HCT116 (cell line): Measurements from ENCODE around the gene NAPSA. TPM values are rescaled to one million over a fixed set of nuclear protein-coding genes. Genes with fewer than 3 reads are reported as not detected.
A peak's percentile ranks its signal among the peaks of the same experiment; 100 is the strongest.

Experiments
- ATAC-seq: fragments of 200-7000 bp; cut with Tn5 transposase; 2 replicates; pipeline ENCODE4 v1.9.1; 2020; ENCODE audit warnings: mild to moderate bottlenecking, moderate library complexity
- BruUV-seq: library from RNA; stranded (reverse); fragments of 400-500 nt; replicated peaks from 2 replicates; lab custom pipeline; 2021; lab: Mats Ljungman, UMichigan
- CTCF ChIA-PET: fragments of 300-600 bp; sonication (Branson Sonifier 250); formaldehyde crosslinking; loops from one replicate; lab custom pipeline; 2021; ENCODE audit warnings: antibody characterized with exemption; lab: Charles Lee
- POLR2A ChIA-PET: fragments of 300-600, 350-600 bp; sonication (Branson Sonifier 250); formaldehyde crosslinking; loops from one replicate; lab custom pipeline; 2021; ENCODE audit warnings: antibody characterized with exemption; lab: Charles Lee
- RAD21 ChIA-PET, 2 experiments: fragments of 300-600 bp; sonication (Branson Sonifier 250); formaldehyde crosslinking; loops; one replicate each; lab custom pipeline; 2023; ENCODE audit warnings: low total read pairs in 2 of 2; ENCODE audit not compliant: uncharacterized antibody in 2 of 2, unreplicated experiment in 2 of 2, low non-redundant PET in 1 of 2; lab: Charles Lee
- DNase-seq: peaks from one replicate; pipeline ENCODE4 v3.0.0-alpha.2; 2010; ENCODE audit warnings: low read depth, low spot score
- H2AFZ ChIP-seq: fragments of 200-600 bp; shearing (Covaris generic), sonication (generic); 2 replicates; pipeline ENCODE4 v1.6.1; 2017; ENCODE audit warnings: low read depth, mixed run types, mixed read lengths, antibody characterized with exemption, low read length; ENCODE audit not compliant: poor library complexity, severe bottlenecking
- H3K27ac ChIP-seq: 2 replicates; pipeline ENCODE4 v1.5.1; 2012; ENCODE audit warnings: low read depth, low read length
- H3K27me3 ChIP-seq: fragments of 200-600 bp; sonication (generic); 2 replicates; pipeline ENCODE4 v1.6.1; 2016; ENCODE audit warnings: mixed run types, low read length, mixed read lengths; ENCODE audit not compliant: insufficient read depth
- H3K36me3 ChIP-seq, 2 experiments: fragments of 200-500 bp in 1 of 2; fragments of 200-600 bp in 1 of 2; sonication (Bioruptor generic) in 1 of 2; sonication (generic) in 1 of 2; 2 replicates each; pipeline versions ENCODE4 v1.5.1 to v1.6.1; 2014 to 2016; ENCODE audit warnings: low read length in 2 of 2, inconsistent platforms in 1 of 2, mixed read lengths in 1 of 2, mixed run types in 1 of 2; ENCODE audit not compliant: insufficient read depth in 2 of 2, control insufficient read depth in 1 of 2
- H3K4me1 ChIP-seq, 2 experiments: fragments of 200-600 bp in 1 of 2; sonication (generic) in 1 of 2; 2 replicates each; pipeline versions ENCODE4 v1.5.1 to v1.6.1; 2012 to 2017; ENCODE audit warnings: low read length in 2 of 2, inconsistent platforms in 1 of 2, mild to moderate bottlenecking in 1 of 2, mixed read lengths in 1 of 2, mixed run types in 1 of 2, moderate library complexity in 1 of 2; ENCODE audit not compliant: insufficient read depth in 2 of 2, control insufficient read depth in 1 of 2
- H3K4me2 ChIP-seq: fragments of 200-600 bp; sonication (generic); 2 replicates; pipeline ENCODE4 v1.6.1; 2017; ENCODE audit warnings: mixed run types, low read length, mixed read lengths
- H3K4me3 ChIP-seq, 2 experiments: fragments of 200-600 bp in 1 of 2; sonication (generic) in 1 of 2; replicated peaks in 1 of 2; 2 replicates each; pipeline ENCODE4 v1.5.1; 2011 to 2016; ENCODE audit warnings: low read length in 2 of 2, control low read depth in 1 of 2, low read depth in 1 of 2, mild to moderate bottlenecking in 1 of 2, mixed read lengths in 1 of 2, mixed run types in 1 of 2
- H3K79me2 ChIP-seq: fragments of 200-600 bp; sonication (generic); 2 replicates; pipeline ENCODE4 v1.6.1; 2017; ENCODE audit warnings: mild to moderate bottlenecking, mixed run types, low read length, moderate library complexity, mixed read lengths; ENCODE audit not compliant: insufficient read depth
- H3K9ac ChIP-seq: fragments of 200-600 bp; sonication (generic); 2 replicates; pipeline ENCODE4 v1.6.1; 2016; ENCODE audit warnings: low read length, mixed read lengths
- H3K9me2 ChIP-seq: fragments of 200-600 bp; sonication (generic), shearing (Covaris generic); 2 replicates; pipeline ENCODE4 v1.6.1; 2017; ENCODE audit warnings: mixed run types, mild to moderate bottlenecking, moderate library complexity; ENCODE audit not compliant: insufficient read depth
- H3K9me3 ChIP-seq, 2 experiments: fragments of 200-500 bp in 1 of 2; fragments of 200-600 bp in 1 of 2; sonication (Bioruptor generic) in 1 of 2; sonication (generic) in 1 of 2; 2 replicates each; pipeline ENCODE4 v1.6.1; 2014 to 2017; ENCODE audit warnings: low read length in 2 of 2, mixed read lengths in 2 of 2, inconsistent platforms in 1 of 2, low read depth in 1 of 2, mild to moderate bottlenecking in 1 of 2, mixed run types in 1 of 2, moderate library complexity in 1 of 2; ENCODE audit not compliant: control insufficient read depth in 1 of 2, insufficient read depth in 1 of 2
- H4K20me1 ChIP-seq: fragments of 200-600 bp; sonication (generic), shearing (Covaris generic); 2 replicates; pipeline ENCODE4 v1.6.1; 2017; ENCODE audit warnings: mixed run types, mild to moderate bottlenecking, moderate library complexity; ENCODE audit not compliant: insufficient read depth
- ATF3 ChIP-seq: IDR thresholded peaks from 2 replicates; pipeline ENCODE4 v1.6.1; 2012
- CBX3 ChIP-seq: IDR thresholded peaks from 2 replicates; pipeline ENCODE4 v1.6.1; 2012; ENCODE audit warnings: low read depth
- CEBPB ChIP-seq: IDR thresholded peaks from 2 replicates; pipeline ENCODE4 v1.6.1; 2012; ENCODE audit warnings: low read depth
- CTCF ChIP-seq, 3 experiments: fragments of 200-600 bp in 1 of 3; sonication (generic) in 1 of 3; IDR thresholded peaks in 2 of 3; conservative IDR thresholded peaks in 1 of 3; 2 replicates each; pipeline ENCODE4 v1.5.1; 2012 to 2017; ENCODE audit warnings: low read depth in 2 of 3, low read length in 2 of 3, antibody characterized with exemption in 1 of 3, borderline replicate concordance in 1 of 3, control low read depth in 1 of 3, mild to moderate bottlenecking in 1 of 3, mixed read lengths in 1 of 3, mixed run types in 1 of 3, moderate library complexity in 1 of 3; ENCODE audit not compliant: insufficient read depth in 1 of 3
- EGR1 ChIP-seq: IDR thresholded peaks from 2 replicates; pipeline ENCODE4 v1.6.1; 2012; ENCODE audit warnings: low read depth
- EZH2phosphoT487 ChIP-seq: fragments of 200-600 bp; IDR thresholded peaks from 2 replicates; pipeline ENCODE4 v1.6.1; 2018; ENCODE audit warnings: antibody characterized with exemption, borderline replicate concordance
- MAX ChIP-seq: IDR thresholded peaks from 2 replicates; pipeline ENCODE4 v1.6.1; 2012
- POLR2A ChIP-seq: IDR thresholded peaks from 2 replicates; pipeline ENCODE4 v1.7.0; 2011; ENCODE audit warnings: borderline replicate concordance; ENCODE audit not compliant: insufficient read depth, insufficient read length; ENCODE audit errors: extremely low read depth
- POLR2AphosphoS5 ChIP-seq: IDR thresholded peaks from 2 replicates; pipeline ENCODE4 v1.6.1; 2011; ENCODE audit warnings: mild to moderate bottlenecking, low read depth, low read length, moderate library complexity
- SIN3A ChIP-seq: IDR thresholded peaks from 2 replicates; pipeline ENCODE4 v1.6.1; 2012; ENCODE audit warnings: low read depth
- SP1 ChIP-seq: IDR thresholded peaks from 2 replicates; pipeline ENCODE4 v1.6.1; 2012; ENCODE audit warnings: low read depth
- SRF ChIP-seq: IDR thresholded peaks from 2 replicates; pipeline ENCODE4 v1.6.1; 2012; ENCODE audit warnings: low read depth
- TCF7L2 ChIP-seq: IDR thresholded peaks from 2 replicates; pipeline ENCODE4 v1.7.0; 2011; ENCODE audit warnings: borderline replicate concordance, inconsistent platforms; ENCODE audit not compliant: insufficient read depth, insufficient read length; ENCODE audit errors: extremely low read depth
- YY1 ChIP-seq: IDR thresholded peaks from 2 replicates; pipeline ENCODE4 v1.6.1; 2011; ENCODE audit warnings: low read length, low read depth, moderate library complexity, mild to moderate bottlenecking; ENCODE audit not compliant: insufficient replicate concordance; ENCODE audit errors: extremely low read depth
- ZFX ChIP-seq: fragments of 450-650 bp; IDR thresholded peaks from 2 replicates; pipeline ENCODE4 v1.6.1; 2017
- ZNF274 ChIP-seq: fragments of 200-500 bp; sonication (Bioruptor generic); IDR thresholded peaks from 2 replicates; pipeline ENCODE4 v1.6.1; 2014; ENCODE audit warnings: mild to moderate bottlenecking, low read depth, low read length, inconsistent platforms
- intact Hi-C: fragments of 100-400 bp; cut with micrococcal nuclease; formaldehyde crosslinking; loops from 2 replicates; pipeline ENCODE4 v1.10.0; 2022
- total RNA-seq: library from RNA; stranded (reverse); gene quantifications from one replicate; pipeline ENCODE4 v1.2.1, GENCODE V29; 2021; ENCODE audit not compliant: unreplicated experiment
- TF ChIP-seq, protein P1 (sequence below): IDR thresholded peaks from 2 replicates; pipeline ENCODE4 v1.6.1; 2011; ENCODE audit warnings: mild to moderate bottlenecking, low read length, moderate library complexity; ENCODE audit not compliant: insufficient replicate concordance; ENCODE audit errors: extremely low read depth

The NAPSA gene
- total RNA-seq, 1 experiment from 2014 or later, result 4.4 TPM

- peak within 1 kb of the TSS; percentile 98 for H3K9ac ChIP-seq
- H4K20me1 ChIP-seq, result no peaks in the 10 kb centered on the region
- no peak within 1 kb of the TSS for H2AFZ ChIP-seq
- peak within 1 kb of the TSS; percentile 76 to 95 for H3K4me3 ChIP-seq
- peaks cover 14% of the 10 kb centered on the region; the same call in 1 of the 2 replicates for H3K79me2 ChIP-seq
- peak within 1 kb of the TSS; percentile 85 for H3K27ac ChIP-seq
- no peaks in the 10 kb centered on the region for H3K27me3 ChIP-seq
- H3K36me3 ChIP-seq, result peaks cover 25 to 29% of the 10 kb centered on the region in 2 experiments
- H3K4me2 ChIP-seq, result peak within 1 kb of the TSS; percentile 93
- peak; percentile 85 for ATAC-seq
- ChIA-PET RAD21 (no interaction called here), POLR2A (interaction anchor here (0.6 to 1.5 kb wide), 4 partner anchors 8 to 348 kb away, joined by 3 to 5 read pairs (median 4); partner anchors contain the start of gene POLD1), CTCF (interaction anchor here (1.0 to 1.1 kb wide), 2 partner anchors 8 to 84 kb away, joined by 3 read pairs; no protein-coding TSS in a partner anchor)
- DNase-seq, result peak; percentile 98
- BruUV-seq, result no TSS peak
- no peaks in the 10 kb centered on the region for H3K9me2 ChIP-seq
- TF ChIP-seq SIN3A (peak; percentile 63; the same call in 1 of the 2 replicates), TCF7L2 (no peak), ZFX (no peak), SRF (peak; percentile 91), EZH2phosphoT487 (no peak), SP1 (peak; percentile 79), YY1 (peak; percentile 79), POLR2A (peak; percentile 57), ATF3 (no peak), POLR2AphosphoS5 (peak; percentile 88), CEBPB (no peak), CBX3 (peak; percentile 98), MAX (peak; percentile 78), CTCF (IDR thresholded peaks at IDR 0.05 in 2 of 3, conservative IDR thresholded peaks at IDR 0.05 in 1 of 3; ENCODE audit: borderline replicate concordance in 1 of 3, insufficient read depth in 1 of 3, low read depth in 2 of 3, low read length in 2 of 3) (no peak), ZNF274 (no peak), EGR1 (peak; percentile 63)
- TF ChIP-seq, protein P1, sequence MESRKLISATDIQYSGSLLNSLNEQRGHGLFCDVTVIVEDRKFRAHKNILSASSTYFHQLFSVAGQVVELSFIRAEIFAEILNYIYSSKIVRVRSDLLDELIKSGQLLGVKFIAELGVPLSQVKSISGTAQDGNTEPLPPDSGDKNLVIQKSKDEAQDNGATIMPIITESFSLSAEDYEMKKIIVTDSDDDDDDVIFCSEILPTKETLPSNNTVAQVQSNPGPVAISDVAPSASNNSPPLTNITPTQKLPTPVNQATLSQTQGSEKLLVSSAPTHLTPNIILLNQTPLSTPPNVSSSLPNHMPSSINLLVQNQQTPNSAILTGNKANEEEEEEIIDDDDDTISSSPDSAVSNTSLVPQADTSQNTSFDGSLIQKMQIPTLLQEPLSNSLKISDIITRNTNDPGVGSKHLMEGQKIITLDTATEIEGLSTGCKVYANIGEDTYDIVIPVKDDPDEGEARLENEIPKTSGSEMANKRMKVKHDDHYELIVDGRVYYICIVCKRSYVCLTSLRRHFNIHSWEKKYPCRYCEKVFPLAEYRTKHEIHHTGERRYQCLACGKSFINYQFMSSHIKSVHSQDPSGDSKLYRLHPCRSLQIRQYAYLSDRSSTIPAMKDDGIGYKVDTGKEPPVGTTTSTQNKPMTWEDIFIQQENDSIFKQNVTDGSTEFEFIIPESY, result peak; percentile 19
- intact Hi-C loops, result loop anchor here (1.0 kb wide), 1 partner anchor 100 kb away; the partner anchor contains the start of genes EMC10 and GARIN5A
- H3K4me1 ChIP-seq, result peaks cover 4 to 13% of the 10 kb centered on the region in 2 experiments; a peak in 3 of 4 replicates
- no peaks in the 10 kb centered on the region for H3K9me3 ChIP-seq
Measured at GRCh38 chr19:50376166-50377050, 11.0 kb upstream of the NAPSA start, which contains the start of gene NR1H2. Gene NR1H2 (plus strand): TSS chr19:50376457. CDS start chr19:50377606, 1,149 bp downstream.
